Cardiac fibroblast (primary cell): ENCODE measurements around the gene GNAI3.

Experiments
- DNase-seq, 2 donors: peaks; one replicate each; pipeline versions ENCODE4 v3.0.0 to v3.0.0-alpha.2; 2010; ENCODE audit warnings: low read depth in 2 of 2
- H3K4me3 ChIP-seq, 2 donors: replicated peaks in 1 of 2; 1 replicate in 1 of 2; 2 replicates in 1 of 2; pipeline ENCODE4 v1.5.1; 2011; ENCODE audit warnings: low read depth in 2 of 2, low read length in 2 of 2, mild to moderate bottlenecking in 2 of 2, moderate library complexity in 1 of 2
- TF ChIP-seq, protein P1 (sequence below): IDR thresholded peaks from one replicate; pipeline ENCODE4 v1.5.1; 2011; ENCODE audit warnings: low read depth, mild to moderate bottlenecking, low read length, inconsistent platforms

GNAI3 gene

DNA sequence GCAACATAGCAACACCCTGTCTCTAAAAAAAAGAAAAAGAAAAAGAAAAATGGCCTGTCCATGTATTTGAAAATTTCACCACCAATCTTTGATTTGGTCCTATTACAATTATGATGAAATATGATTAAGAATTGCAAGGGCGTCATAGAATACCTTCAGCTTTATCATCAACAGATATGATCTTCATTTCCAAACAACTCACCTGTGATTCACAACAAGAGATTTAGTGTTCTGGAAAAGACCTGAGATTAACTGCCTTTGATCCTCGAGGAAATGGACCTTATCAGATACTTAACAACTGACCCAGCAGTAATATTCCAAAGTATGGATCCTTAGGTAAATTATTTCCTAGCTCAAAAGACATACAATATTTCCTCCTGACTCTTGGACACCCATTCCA is 104.0 kb downstream of the GNAI3 start:
- H3K4me3 ChIP-seq, result no peak overlapping the region
- DNase-seq, result no peak
- TF ChIP-seq, protein P1, sequence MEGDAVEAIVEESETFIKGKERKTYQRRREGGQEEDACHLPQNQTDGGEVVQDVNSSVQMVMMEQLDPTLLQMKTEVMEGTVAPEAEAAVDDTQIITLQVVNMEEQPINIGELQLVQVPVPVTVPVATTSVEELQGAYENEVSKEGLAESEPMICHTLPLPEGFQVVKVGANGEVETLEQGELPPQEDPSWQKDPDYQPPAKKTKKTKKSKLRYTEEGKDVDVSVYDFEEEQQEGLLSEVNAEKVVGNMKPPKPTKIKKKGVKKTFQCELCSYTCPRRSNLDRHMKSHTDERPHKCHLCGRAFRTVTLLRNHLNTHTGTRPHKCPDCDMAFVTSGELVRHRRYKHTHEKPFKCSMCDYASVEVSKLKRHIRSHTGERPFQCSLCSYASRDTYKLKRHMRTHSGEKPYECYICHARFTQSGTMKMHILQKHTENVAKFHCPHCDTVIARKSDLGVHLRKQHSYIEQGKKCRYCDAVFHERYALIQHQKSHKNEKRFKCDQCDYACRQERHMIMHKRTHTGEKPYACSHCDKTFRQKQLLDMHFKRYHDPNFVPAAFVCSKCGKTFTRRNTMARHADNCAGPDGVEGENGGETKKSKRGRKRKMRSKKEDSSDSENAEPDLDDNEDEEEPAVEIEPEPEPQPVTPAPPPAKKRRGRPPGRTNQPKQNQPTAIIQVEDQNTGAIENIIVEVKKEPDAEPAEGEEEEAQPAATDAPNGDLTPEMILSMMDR, result no peak

DNA sequence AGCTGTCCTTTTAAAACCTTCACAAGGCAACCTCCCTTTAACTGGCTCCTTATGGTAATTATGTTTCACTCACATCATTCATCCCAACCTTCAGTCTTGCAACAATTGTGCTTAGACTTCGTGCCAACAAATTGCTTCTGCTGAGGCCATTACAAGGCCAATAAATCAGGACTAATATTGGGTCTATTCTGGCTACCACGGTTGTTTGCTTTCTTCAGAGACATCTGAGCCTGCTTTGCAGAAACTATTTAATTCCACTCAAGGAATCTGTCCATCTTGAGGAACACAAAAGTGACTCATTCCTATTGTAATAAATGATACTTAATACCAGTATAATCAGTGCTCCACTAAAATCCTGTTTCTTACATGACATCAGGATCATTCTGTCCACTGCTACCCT is 104.9 kb downstream of the GNAI3 start:
- H3K4me3 ChIP-seq, result no peak overlapping the region
- DNase-seq, result no peak
- TF ChIP-seq, protein P1, result no peak

GRCh38 chr1:109654519-109654918 is 106.1 kb downstream of the GNAI3 start:
- H3K4me3 ChIP-seq, result no peak overlapping the region
- DNase-seq, result no peak
- TF ChIP-seq, protein P1, result no peak

DNA sequence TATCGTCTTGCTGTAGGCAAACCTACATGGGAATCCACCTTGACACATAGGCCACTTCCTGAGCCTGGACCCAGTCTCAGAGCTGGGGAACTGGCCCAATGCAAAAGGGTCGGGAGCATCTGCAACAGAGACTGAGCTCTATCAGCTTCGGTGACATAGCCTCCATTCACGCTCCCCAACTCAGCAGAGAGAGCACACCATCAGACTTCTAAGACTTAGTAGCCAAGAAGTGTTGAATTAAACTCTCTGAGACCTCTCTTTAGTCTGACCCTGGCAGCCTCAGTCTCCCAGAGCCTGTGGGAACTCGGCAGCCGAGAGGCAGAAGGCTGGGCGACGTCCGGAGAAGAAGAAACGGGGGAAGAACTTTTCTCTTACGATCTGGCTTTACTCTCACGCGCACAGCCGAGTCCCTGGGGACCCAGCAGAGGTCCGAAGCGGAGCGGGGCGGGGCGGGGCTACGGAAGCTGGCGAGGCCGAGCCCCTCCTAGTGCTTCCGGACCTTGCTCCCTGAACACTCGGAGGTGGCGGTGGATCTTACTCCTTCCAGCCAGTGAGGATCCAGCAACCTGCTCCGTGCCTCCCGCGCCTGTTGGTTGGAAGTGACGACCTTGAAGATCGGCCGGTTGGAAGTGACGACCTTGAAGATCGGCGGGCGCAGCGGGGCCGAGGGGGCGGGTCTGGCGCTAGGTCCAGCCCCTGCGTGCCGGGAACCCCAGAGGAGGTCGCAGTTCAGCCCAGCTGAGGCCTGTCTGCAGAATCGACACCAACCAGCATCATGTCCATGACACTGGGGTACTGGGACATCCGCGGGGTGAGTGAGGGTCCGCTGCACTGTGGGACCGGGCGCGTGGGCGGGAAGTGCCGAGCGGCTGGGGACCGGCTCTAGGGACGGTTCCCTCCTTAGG is 107.5 kb downstream of the GNAI3 start, which contains the start of gene GSTM4:
Gene GSTM4 (plus strand): TSS at position 485 of the 905 bp plus-strand sequence. CDS start 291 bp downstream, at position 776.
- H3K4me3 ChIP-seq, result peak within 1 kb of the TSS; percentile 63 to 79
- peak; percentile 84 to 91 for DNase-seq
- TF ChIP-seq, protein P1, result no peak

DNA sequence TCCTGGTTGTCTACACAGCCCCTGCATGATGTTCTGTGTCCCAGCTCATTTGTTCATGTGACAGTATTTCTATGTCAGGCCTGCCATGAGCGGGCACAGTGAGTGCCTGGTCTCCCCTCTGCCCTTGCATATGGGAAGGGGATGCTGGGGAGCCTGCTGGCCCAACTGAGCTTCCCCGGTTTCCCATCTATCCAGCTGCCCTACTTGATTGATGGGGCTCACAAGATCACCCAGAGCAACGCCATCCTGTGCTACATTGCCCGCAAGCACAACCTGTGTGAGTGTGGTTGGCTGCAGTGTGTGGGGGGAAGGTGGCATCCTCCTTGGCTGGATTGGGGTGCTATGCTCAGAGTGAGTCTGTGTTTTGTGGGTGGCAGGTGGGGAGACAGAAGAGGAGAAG is 109.0 kb downstream of the GNAI3 start:
- TF ChIP-seq, protein P1, result no peak
- DNase-seq, result no peak
- H3K4me3 ChIP-seq, result no peak overlapping the region

DNA sequence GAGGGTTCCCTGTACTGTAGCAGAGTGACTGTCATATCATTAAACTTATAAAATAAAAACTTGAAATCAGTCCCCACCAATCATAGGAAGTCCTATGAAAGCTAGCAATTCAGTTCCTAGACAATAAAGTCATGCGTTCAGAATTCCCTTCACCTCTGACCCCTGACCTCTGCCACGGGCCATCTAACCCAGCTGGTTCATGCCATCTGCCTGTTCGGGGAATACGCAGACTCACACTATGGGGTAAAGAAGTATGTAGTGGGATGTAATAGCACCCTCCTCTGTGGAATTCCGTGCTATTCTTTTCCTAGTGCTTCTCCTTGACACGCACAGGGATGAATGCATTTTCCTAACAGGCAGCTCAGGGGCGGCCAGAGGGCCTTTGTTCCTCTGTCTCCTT is 109.6 kb downstream of the GNAI3 start:
- no peak overlapping the region for H3K4me3 ChIP-seq
- TF ChIP-seq, protein P1, result no peak
- DNase-seq, result no peak
